GM19467 (cell line): ENCODE measurements around the gene MAP4K2.

ENCODE experiments used
- ATAC-seq: cut with Tn5 transposase; IDR thresholded peaks from one replicate; pipeline ENCODE4 v1.9.1; 2021; ENCODE audit warnings: mild to moderate bottlenecking, moderate library complexity; ENCODE audit not compliant: unreplicated experiment

The MAP4K2 gene

DNA sequence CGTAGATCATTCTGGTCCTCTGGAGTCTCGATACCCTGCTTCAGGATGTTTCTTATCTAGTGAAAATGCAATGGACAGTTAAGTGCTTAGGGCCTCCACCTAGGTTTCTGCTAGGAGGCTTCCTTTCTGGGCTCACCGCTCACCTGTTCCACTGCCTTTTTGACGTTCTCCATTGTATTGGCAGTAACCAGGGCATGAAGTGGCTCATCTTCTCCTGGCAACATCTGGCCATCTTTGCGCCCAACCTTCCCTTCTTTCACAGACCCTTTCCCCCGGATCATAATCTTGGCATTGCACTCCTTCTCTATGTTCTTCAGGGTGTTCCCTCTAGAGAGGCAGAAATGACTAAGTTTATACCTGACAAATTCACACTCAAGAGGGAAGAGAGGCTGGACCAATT lies 33.7 kb downstream of the MAP4K2 start:
- no peak for ATAC-seq

DNA sequence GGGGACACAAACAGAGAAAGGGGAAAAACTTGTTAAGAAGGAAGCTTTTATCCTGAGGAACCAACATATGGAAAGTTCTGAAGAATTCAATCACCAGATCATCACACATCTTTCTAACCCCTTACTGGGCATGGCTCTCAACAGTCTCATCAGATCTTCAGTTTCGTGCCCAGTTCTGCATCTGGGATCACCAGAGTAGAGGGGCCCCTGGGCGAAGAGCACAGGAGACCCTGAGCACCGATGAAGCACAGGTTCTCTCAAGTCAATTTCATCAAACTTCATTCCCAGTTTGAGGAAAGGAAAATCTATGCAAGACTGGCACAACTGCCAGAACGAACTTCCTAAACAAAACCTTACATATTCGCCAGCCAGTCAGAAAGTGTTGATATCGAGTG lies 34.7 kb downstream of the MAP4K2 start:
- ATAC-seq = no peak

DNA sequence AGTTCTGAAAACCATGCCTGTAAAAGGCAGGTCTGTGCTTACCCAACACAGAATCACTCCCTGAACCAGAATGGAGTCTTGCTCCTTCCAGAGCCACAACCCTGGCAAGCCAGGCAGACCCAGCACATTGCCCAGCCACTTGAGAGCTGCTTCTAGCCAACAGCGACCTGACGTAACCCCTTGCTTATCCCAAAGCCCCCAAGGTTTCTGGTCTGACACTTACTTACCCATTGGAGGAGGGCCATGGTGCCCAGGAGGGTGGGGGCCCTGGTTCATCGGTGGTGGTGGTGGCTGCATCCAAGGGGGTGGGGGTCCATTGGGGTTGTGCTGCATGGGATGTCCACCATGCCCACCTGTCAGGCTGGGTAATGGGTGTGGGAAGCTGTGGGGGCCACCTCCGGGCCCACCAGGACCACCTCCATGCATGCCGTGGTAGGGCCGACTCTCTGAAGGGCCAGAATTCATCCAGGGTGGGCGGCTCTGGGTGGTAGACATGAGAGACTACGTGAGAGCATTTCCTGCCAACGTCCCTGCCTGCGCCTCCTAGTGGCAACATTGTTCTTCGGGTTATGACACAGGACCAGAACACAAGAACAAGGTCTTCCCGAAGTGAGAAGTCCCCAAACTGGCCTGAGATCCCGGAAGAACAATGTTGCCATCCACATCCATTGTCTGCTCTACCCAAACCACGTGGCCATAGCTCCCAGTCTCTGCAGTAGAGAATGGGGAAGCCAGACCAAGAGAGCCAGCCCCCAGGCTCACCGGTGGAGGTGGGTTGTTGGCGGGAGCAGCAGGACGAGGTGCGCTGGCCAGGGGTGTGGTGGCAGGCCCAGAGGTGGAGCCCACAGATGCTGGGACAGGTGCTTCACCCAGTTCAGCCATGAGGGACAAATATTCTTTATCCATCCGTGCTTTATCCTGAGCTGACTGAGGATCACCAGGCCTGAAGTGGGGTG lies 35.4 kb downstream of the MAP4K2 start:
- ATAC-seq = no peak

DNA sequence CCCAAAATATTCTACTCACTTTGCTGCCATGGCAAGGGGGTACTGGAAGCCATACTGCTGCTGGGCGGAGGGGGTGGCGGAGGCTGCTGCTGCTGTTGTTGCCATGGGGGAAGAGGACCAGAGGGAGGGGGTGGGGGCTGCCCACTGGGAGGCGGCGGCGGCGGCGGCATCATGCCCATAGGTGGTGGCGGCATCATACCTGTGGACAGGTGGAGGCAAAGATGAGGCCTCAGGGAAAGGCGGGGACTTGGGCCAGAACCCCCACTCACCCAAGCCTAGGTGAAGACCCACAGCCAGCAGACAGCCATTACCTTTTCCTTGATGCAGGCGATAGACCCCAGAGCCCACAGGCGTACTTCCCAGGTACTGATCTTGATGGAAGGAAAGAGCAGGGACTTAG lies 36.1 kb downstream of the MAP4K2 start:
- no peak for ATAC-seq

DNA sequence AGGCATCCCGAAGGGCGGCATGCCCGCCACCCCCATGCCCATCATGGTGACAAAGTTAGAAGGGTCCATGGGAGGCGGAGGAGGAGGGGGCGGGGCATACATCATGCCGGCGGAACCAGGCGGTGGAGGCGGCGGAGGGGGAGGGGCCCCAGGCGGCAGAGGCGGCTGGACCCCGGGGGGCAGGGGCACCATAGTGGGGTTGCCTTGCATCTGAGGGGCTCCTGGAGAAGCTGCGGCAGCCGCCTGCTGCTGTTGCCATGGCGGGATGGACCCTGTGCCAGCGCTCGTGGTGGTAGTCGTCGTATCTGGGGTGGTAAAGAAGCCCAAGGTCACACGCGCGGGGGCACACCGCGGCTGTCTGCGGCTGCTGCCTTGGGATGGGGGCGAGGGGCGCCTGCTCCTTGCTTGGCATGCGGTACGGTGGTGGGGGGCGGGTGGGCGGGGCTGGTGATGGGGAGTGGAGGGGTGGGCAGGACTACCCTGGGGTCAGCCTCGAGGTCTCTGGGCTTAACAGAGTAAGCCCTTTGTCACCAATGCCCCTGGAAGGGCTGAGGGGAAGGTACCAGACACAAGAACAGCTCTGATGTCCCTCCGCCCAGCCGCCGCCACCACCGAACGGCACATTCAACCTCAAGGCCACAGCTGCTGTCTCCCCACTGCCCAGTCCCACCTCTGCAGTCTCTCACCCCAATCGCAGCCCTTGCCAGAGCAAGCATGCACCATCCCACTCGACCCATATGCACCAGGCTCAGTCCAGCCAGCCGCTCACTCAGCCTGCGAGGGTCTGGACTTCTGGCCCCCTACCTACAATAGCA lies 37.0 kb downstream of the MAP4K2 start:
- no peak for ATAC-seq

DNA sequence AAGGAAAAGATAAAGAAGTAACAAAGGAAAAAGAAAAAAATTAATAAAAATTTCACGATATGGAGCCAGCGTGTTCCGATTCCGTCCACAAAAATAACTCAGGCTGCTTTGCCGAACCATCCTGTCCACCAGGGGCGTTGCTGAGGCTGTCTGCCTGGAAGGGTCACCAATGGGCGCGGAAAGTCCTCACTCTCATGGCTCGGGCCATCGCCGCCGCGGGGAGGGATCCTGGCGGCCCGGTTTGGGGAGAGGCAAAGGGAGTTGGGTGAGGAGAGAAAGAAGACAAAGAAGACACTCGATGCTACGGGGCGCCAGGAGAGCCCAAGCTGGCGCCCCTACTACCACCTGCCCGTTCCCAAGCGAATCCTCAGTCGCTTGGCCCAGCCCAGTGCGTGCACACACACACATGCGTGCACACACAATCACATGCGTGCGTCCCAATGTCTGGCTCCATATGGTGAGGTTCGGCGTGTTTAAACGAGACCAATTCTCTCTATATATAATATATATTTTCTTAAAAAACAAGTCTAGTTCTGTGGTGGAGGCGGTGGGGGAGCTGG lies 37.6 kb downstream of the MAP4K2 start:
- no peak for ATAC-seq

DNA sequence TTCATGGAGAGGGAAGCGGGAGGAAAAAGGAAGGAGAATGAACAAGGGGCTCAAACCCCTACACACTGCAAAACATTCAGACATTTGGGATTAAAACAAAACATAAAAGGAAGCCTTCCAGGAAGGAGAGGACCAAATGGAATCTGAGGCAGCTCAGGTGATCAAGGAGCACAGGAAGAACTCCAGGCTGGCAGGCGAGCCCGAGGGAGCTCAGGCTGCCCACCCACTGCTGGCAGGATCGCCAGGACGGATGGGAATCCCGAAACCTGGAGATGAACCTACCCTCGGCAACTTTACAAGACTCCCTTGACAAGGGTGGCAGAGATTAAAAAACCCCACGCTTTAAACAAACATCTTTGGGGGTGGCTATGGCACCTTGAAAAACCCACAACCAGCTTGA lies 38.3 kb downstream of the MAP4K2 start:
- ATAC-seq = no peak

DNA sequence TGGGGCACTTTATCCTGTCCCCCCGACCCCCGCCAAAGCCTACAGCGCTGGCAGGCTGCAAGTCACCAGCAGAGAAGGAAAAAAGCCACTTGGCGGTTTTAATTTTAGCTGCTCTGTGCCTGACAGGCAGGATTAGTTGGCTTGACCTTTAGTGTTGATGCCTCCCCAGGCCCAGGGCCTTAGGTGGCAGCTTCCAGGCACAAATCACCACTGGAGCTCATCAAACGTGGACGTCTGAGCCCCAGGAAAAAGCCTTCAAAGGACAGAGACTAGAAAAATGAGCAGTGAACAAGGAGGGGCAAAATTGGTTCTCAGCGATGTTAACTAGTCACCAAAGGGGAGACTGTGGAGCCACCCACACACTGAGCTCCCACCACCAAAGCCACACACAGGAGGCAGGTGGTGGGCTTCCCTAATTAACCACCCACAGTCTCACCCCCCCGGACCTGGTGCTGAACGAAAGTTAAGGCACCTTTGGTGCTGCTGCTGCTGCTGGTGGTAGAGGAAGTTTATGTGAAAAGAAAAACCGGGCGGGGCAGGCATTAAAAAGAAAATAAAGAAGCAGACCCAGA lies 38.9 kb downstream of the MAP4K2 start:
- no peak for ATAC-seq

DNA sequence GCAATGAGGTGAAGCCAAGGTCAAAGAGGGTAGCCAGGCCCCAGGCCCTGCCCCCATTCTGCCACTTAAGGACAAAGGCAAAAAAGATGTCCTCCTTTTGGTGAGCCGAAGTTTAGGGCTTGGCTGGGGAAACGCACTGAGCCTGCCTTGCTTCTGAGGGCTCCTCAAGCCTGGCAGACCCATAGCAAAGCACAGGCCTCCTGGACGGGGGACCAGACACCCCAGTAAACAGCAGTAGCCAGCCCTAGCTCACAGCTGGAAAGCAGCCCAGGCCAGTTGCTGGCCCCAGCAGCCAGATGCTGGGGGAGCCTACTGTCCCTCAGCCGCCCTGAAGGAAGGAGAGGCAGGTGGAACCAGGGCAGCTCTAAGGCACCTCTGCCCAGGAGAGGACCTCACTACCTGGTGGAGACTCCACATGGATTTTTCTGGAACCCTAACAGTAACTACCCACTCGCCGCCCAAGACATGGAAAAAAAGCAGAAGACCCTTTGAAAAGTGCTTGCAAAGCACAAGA lies 39.4 kb downstream of the MAP4K2 start:
- ATAC-seq = no peak

DNA sequence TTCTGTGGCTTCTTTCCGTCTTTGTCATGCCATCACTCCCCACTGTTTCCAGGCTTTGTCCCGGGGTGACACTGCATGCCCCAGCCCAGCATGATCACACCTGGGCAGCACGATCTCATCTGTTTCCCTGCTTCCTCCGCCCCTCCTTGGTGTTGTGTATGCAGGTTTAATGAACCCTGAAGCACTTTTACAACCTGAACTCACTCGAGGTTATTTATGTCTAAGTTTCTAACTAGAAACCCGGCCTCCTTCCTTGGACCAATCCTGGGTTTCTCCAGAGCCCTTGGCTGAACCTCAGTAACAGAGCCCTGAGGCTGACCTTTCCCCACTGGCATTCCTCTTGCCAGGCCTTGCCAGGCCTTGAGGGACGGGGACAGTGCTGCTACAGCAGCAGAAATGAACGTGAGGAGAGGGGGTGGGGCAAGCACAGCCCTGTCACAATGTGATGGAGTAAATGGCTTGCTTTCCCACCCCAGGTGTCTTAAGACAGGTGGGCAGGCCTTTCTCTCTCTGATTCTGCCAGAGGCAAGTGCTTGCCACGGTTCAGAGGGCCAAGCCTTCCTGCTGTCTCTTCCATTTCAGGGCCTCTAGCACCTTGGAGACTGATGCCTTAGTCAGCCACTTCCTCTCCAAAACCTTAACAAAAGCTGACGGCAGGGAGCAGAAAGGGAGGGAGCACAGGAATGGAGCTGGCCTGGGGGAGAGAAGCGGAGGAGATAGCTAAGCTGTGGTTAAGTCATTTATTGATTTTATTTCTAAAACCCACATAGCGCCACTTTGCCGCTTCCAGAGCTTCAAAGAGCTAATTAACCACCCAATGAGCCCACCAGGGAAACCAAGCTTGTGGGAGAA lies 40.1 kb downstream of the MAP4K2 start:
- ATAC-seq = no peak

DNA sequence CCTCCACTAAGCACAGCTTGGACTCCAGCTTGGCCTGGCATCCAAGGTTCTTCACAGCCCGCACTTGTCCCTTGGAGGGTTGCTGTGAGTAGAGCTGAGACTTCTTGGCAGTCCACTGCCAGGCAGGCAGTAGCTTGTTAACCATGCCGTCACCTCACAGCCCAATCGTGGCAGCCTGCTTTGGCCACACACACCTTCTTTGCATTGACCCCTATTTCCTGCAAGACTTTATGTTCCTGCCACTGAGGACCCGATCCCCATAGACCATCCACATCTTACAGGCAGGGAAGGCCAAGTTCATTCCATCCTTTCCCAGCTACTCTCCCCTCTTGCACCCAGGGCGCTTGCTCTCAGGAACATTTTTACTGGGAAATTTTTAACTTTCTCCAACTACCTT lies 40.7 kb downstream of the MAP4K2 start:
- no peak for ATAC-seq

DNA sequence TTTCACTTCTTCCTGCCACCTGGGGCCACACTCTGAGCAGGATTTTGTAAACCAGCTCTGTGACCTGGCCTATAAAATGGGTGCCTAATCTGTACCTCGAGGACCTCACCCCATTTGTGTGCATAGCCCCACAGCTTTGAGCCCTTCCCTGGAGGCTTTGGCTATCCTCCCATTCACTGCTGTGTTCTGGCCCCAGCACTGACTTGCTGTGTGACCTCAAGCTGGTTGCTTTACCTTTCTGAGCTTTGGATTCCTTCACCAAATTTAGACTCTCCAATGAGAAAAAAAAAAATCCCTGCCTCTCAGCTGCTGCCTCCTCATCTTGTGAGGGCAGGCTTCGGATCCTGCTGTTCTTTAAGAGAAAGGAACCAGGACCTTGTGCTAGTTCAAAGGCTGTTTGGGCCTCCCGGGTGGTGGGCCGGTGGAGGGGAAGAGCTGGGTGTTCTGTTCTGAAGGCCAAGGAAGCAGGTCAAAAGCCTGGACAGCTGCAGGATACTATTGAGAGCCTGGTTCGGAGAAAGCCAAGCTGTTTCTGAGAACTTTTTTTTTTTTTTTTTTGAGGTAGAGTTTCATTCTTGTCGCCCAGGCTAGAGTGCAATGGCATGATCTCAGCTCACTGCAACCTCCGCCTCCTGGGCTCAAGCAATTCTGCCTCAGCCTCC lies 42.1 kb downstream of the MAP4K2 start:
- no peak for ATAC-seq

DNA sequence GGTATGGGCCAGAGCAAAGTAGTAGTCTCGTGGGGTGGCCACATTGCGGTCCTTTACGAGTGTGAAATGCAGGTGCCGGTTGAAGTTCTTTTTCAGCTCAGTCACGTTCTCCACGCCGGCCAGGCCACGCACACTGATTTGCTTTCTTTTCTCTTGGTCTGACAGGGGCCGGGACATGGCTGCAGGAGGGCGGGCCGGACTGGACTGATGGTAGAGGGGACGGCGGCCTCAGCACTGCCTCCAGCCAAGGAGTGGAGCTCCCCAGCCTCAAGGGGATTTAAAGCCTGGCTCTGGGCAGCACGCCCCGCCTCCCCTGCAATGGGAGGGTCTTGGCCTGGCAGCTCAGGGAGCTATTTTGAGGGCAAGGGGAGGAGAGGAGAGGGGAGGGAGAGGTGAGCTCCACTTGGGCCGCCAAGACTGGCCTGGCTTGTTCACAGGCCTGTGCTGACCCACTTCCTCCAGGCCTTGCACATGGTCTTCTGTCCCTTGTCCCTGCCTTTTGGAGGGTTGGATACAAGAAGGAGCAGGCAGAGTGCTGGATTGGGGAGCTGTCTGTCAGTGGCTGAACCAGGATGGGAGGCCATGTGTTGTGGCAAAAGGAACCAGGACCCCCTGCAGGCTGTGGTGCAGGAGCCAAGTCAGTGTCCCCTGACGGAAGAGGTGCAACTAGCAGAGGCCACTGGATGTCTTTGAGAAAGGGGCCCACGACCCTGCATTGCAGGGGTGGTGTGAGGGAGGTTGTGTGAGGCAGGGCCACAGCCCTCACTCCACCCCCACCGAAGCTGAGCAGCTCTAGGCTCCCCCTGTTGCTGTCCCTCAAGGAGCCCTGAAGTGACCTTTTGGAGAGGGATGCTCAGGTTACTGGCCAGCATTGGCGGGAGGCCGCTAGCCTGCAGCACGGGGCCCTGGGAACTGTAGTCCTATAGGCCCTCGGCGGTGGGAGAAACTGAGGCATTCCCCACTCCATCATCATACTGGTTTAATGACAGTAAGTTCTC lies 43.0 kb downstream of the MAP4K2 start, which contains the start of gene PYGM:
Gene PYGM, minus strand, starts transcription at position 253 of the 998 bp plus-strand sequence. Its CDS starts 76 bp downstream, at position 177.
- no peak for ATAC-seq

DNA sequence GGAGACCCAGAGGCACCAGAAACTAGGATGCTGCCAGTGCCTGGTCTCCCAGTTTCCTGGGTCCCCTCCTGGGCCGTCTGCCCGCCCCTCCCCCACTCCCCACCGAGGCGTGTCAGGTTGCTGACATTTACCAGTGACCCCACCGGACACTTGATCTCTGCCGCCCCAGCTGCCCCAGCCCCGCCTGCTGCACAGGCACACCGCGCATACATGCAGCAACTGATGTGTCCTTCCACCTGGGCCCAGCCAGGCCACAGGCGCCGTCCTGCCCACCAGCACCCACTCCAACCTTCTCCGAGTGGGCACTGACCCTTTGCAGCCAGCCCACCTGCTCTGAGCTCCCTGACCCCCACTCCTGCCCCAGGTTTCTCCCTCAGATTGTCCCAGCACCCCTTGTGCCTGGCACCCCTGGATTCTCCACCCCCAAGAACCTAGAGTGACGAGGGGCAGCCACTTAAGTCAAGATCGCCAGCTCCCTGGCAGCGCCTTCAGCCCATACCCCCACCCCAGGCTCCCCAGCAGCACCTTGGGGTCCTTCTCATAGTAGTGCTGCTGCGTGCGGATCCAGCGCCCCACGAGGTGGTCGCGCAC lies 43.8 kb downstream of the MAP4K2 start:
- ATAC-seq = no peak

DNA sequence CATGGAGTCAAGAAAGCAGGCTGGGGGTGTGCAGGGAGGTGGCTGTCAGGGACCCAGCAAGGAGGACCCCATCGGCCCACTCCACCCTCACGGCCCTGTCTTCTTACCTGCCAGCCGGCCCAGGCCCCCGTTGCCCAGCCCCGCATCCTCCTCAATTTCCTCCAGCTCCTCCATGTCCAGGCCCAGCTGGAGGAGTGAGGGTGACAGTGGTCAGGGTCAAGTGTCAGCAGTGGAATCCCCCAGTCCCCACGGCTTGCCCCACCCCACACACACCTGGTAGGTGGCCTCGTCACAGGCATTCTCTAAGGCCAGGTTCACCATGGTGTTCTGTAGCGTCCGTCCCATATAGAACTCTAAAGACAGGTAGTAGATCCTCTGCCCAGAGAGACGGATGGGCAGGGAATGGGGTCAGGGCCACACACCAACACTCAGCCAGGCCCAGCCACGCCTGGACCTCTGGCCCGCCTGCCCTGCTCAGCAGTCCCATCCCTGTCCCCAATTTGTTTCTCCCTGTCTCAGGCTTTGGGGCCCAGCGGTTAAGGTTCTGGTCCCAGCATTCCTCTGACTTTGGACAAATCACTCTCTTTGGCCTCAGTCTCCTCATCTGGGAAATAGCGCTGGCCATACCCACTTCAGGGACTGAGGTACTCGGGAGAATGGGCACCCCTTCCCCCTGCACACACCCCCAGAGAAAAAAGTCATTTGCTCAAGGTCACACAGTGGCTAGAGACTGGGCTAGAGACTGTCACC lies 44.5 kb downstream of the MAP4K2 start:
- no peak for ATAC-seq

DNA sequence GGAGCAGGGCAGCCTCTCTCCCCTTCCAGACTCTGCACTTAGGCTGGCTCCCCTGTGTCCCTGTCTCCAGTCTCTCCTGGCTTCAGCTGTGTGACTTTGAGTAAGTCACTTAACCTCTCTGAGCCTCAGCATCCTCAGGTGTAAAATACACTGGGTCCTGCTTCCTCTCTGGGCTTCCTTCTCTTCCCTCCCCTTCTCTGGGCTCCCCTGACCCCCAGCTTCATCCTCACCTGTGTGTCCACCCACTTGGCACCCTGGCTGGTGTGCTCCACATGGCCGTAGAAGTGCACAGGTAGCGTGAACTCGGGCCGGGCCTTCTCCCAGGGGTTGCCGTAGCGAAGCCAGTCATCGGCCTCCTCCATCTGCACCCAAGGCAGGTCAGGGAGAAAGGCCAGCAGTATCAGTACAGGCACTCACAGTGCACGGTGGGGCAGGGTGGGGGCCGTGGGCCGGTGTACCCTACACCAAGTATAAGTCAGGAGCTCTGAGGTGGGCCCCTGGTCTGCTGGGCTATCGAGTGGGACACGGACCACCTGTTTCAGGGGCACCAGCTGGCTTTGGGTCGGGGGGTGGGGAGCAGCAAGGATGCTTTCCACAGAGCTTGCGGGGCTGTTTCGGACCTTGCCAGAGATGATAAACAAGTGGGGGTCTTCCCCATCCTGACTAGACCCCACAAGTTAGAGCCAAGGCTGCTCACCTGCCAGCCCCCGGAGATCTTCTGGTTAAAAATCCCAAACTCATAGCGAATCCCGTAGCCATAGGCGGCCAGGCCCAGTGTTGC lies 45.3 kb downstream of the MAP4K2 start:
- ATAC-seq = no peak
